ENCODE results near the gene ADCYAP1R1. TPM values are rescaled to one million over a fixed set of nuclear protein-coding genes. Genes with fewer than 3 reads are reported as not detected.

The ADCYAP1R1 gene
- polyA plus RNA-seq, 3 donors = not detected

DNA sequence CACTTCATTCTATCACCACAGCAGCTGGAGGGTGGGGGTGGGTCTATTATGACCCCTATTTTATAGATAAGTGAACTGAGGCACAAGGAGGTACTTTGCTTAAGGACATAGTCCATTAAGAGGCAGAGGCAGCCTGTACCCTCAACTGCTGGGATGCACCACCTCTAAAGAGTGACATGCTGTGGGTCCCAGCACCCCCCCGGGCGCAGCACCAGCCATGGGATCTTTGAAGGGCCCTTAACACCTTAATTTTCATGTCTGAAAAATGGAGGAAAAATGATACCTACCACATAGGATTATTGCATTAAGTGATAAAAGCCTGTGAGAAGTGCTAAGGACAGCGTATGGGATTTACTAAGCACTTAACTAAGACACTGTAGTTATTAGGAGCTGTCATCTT, 15.4 kb downstream of the ADCYAP1R1 start:
- H3K36me3 ChIP-seq (replicated peaks in 1 of 2; ENCODE audit: control insufficient read depth in 1 of 2, insufficient read depth in 2 of 2, low read length in 2 of 2) = no peaks in the 10 kb centered on the region
- Mint-ChIP-seq H3K27ac (no peak overlapping the region), H3K4me1 (no peaks in the 10 kb centered on the region), H3K27me3 (ENCODE audit: low read depth in 3 of 3) (peaks cover 1 to 5% (median 3%) of the 10 kb centered on the region in 3 donors), H3K36me3 (no peaks in the 10 kb centered on the region), H3K9me3 (peaks cover 0 to 3% (median 0%) of the 10 kb centered on the region in 7 donors), H3K4me3 (no peak overlapping the region)
- no peaks in the 10 kb centered on the region for H3K27me3 ChIP-seq (ENCODE audit: control insufficient read depth in 2 of 2, insufficient read depth in 2 of 2, low read length in 2 of 2)
- H3K4me3 ChIP-seq (replicated peaks in 1 of 3; ENCODE audit: low read depth in 2 of 3, low read length in 3 of 3) = no peak overlapping the region
- H3K9ac ChIP-seq (ENCODE audit: insufficient read depth, low read length, poor library complexity, severe bottlenecking) = no peak overlapping the region
- H3K4me1 ChIP-seq (ENCODE audit: control insufficient read depth in 1 of 2, insufficient read depth in 2 of 2, low read length in 2 of 2) = no peaks in the 10 kb centered on the region
- WGBS (ENCODE audit: insufficient coverage) = no CpG with 5 or more reads among the region's 3 CpGs
- H3K9me3 ChIP-seq (replicated peaks in 1 of 2; ENCODE audit: control insufficient read depth in 1 of 2, insufficient read depth in 1 of 2, low read length in 2 of 2) = no peaks in the 10 kb centered on the region
- intact Hi-C loops (cut with micrococcal nuclease) = no loop called here
- DNase-seq = no peak
- H3K4me2 ChIP-seq (replicated peaks; ENCODE audit: extremely low read depth, low read length, poor library complexity, severe bottlenecking) = no peak overlapping the region
- no peak overlapping the region for H3K27ac ChIP-seq (ENCODE audit: low read depth in 1 of 2, low read length in 2 of 2)
- H3K79me2 ChIP-seq (ENCODE audit: insufficient read depth, low read length) = no peaks in the 10 kb centered on the region
- H2AFZ ChIP-seq (ENCODE audit: insufficient read depth, low read depth, low read length, poor library complexity, severe bottlenecking) = no peak overlapping the region
- no peaks in the 10 kb centered on the region for H4K20me1 ChIP-seq (ENCODE audit: insufficient read depth, low read length)
- TF ChIP-seq, protein P1, sequence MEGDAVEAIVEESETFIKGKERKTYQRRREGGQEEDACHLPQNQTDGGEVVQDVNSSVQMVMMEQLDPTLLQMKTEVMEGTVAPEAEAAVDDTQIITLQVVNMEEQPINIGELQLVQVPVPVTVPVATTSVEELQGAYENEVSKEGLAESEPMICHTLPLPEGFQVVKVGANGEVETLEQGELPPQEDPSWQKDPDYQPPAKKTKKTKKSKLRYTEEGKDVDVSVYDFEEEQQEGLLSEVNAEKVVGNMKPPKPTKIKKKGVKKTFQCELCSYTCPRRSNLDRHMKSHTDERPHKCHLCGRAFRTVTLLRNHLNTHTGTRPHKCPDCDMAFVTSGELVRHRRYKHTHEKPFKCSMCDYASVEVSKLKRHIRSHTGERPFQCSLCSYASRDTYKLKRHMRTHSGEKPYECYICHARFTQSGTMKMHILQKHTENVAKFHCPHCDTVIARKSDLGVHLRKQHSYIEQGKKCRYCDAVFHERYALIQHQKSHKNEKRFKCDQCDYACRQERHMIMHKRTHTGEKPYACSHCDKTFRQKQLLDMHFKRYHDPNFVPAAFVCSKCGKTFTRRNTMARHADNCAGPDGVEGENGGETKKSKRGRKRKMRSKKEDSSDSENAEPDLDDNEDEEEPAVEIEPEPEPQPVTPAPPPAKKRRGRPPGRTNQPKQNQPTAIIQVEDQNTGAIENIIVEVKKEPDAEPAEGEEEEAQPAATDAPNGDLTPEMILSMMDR (IDR thresholded peaks at IDR 0.05) = no peak

DNA sequence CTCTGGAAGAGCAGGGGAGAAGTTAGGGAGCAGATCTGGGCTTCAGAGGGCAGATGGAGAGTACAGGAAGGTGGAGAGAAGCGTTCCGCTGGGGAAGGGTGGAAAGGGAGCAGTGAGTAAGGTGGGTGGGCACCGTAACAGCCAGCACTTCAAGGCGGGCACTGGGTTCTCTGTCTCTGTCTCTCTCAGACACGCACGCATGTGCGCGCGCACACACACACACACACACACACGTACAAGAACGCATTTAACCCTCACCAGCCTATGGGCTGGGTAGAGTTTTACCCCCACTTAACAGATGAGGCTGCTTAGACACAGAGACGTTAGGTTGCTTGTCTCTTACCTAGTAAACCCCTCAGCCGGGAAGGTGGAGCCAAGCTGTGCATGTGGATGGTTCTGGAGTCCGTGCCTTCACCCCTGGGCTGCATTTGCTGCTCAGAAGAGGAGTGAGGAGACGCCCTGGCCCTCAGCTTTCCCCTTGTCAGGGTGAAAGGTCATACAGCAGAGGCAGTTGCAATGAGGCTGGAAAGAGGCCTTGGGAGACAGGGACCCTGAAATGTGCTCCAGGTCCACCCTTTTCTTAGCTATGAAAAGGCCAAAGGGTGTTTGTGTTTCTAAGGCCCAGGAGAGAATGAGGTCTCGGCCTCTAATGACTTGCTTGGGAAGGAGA, 16.0 kb downstream of the ADCYAP1R1 start:
- H3K4me1 Mint-ChIP-seq = no peaks in the 10 kb centered on the region
- H3K4me3 Mint-ChIP-seq = no peak overlapping the region
- no peaks in the 10 kb centered on the region for H3K36me3 Mint-ChIP-seq
- TF ChIP-seq, protein P1 (IDR thresholded peaks at IDR 0.05) = no peak
- Histone ChIP-seq H3K9me3 (replicated peaks in 1 of 2; ENCODE audit: control insufficient read depth in 1 of 2, insufficient read depth in 1 of 2, low read length in 2 of 2) (no peaks in the 10 kb centered on the region), H2AFZ (ENCODE audit: insufficient read depth, low read depth, low read length, poor library complexity, severe bottlenecking) (no peak overlapping the region), H3K9ac (ENCODE audit: insufficient read depth, low read length, poor library complexity, severe bottlenecking) (no peak overlapping the region), H3K27ac (ENCODE audit: low read depth in 1 of 2, low read length in 2 of 2) (no peak overlapping the region), H3K4me1 (ENCODE audit: control insufficient read depth in 1 of 2, insufficient read depth in 2 of 2, low read length in 2 of 2) (no peaks in the 10 kb centered on the region), H3K36me3 (replicated peaks in 1 of 2; ENCODE audit: control insufficient read depth in 1 of 2, insufficient read depth in 2 of 2, low read length in 2 of 2) (no peaks in the 10 kb centered on the region), H3K4me3 (replicated peaks in 1 of 3; ENCODE audit: low read depth in 2 of 3, low read length in 3 of 3) (no peak overlapping the region), H3K4me2 (replicated peaks; ENCODE audit: extremely low read depth, low read length, poor library complexity, severe bottlenecking) (no peak overlapping the region), H4K20me1 (ENCODE audit: insufficient read depth, low read length) (no peaks in the 10 kb centered on the region), H3K79me2 (ENCODE audit: insufficient read depth, low read length) (no peaks in the 10 kb centered on the region), H3K27me3 (ENCODE audit: control insufficient read depth in 2 of 2, insufficient read depth in 2 of 2, low read length in 2 of 2) (no peaks in the 10 kb centered on the region)
- 90% methylated on average over 4 of the region's 16 CpGs for WGBS (ENCODE audit: insufficient coverage)
- H3K27ac Mint-ChIP-seq = no peak overlapping the region
- intact Hi-C loops (cut with micrococcal nuclease) = no loop called here
- H3K9me3 Mint-ChIP-seq = peaks cover 0 to 3% (median 0%) of the 10 kb centered on the region in 7 donors
- DNase-seq = no peak
- H3K27me3 Mint-ChIP-seq (ENCODE audit: low read depth in 3 of 3) = peaks cover 1 to 6% (median 4%) of the 10 kb centered on the region in 3 donors
